ENCODE measurements around the gene ATAT1. TPM values are rescaled to one million over a fixed set of nuclear protein-coding genes. Genes with fewer than 3 reads are reported as not detected.

Gene ATAT1
- 10 to 100 TPM; 26.7 to 31.8 (median 29.2) TPM for polyA plus RNA-seq (ENCODE audit: insufficient read length in 3 of 3)

DNA sequence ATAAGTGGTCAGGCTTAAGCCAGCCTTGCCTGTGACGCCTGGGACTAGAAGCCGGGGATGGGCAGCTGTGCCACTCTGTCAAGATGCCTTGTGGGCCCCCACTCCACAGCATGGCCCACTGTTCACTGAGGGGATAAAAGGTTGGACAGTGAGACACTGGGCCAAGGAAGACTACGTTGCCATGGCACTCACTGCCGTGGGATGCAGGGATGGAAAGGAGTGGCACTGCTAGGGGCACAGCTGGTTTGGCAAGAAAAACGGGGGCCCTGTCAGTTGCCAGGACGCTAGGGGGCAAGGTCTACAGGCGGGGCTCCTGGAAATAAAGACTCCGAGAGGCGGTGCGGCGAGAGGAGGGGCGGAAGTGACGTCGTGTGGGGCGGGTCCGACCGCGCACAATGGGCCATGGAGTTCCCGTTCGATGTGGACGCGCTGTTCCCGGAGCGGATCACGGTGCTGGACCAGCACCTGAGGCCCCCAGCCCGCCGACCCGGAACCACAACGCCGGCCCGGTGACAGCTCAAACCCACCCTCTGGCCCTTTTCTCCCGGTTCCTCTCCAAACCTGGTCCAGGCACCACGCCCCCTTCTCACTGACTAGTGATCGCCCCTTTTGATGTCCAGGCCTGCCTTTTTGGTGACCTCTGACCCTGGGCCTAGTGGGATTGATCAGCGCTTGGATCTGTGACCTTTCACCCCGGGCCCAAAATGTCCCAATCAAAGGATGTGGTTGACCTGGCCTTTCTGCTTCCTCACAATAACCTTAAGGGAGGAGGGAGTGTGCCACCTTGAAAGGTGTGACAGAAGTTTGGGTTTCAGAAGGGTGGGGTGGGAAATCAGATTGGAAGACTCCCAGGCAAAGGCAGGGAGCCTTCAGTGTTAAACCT, at the start of gene ATAT1:
ATAT1 (plus strand) TSS at position 391 of the 883 bp plus-strand sequence.
- no peak for DNase-seq (ENCODE audit: low read depth in 3 of 3, low spot score in 2 of 3)

- no peak for DNase-seq (ENCODE audit: low read depth in 3 of 3, low spot score in 2 of 3)
These were observed 48.6 kb upstream of the ATAT1 start for GRCh38 chr6:30578051-30578450.

GRCh38 chr6:30583921-30584320, 42.8 kb upstream of the ATAT1 start:
- DNase-seq (ENCODE audit: low read depth in 3 of 3, low spot score in 2 of 3): no peak

DNA sequence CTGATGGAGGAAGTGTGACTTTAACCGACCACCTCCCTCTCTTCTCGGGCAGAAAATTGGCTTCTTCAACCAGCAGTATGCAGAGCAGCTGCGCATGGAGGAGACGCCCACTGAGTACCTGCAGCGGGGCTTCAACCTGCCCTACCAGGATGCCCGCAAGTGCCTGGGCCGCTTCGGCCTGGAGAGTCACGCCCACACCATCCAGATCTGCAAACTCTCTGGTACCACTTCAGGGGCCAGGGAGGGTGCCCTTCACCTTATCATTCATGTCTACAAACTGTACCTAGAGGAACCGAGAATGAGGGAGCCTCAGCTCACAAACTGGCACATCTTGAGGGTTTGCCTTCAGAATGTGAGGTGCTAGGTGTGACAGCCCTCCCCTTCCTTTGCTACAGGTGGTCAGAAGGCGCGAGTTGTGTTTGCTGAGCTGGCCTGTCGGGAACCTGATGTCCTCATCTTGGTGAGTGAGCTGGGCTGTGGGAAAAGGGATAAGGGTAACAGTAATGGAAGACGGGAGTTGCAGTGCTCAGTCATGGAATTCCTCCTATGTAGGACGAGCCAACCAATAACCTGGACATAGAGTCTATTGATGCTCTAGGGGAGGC, 36.8 kb upstream of the ATAT1 start:
- no peak for DNase-seq (ENCODE audit: low read depth in 3 of 3, low spot score in 2 of 3)

DNA sequence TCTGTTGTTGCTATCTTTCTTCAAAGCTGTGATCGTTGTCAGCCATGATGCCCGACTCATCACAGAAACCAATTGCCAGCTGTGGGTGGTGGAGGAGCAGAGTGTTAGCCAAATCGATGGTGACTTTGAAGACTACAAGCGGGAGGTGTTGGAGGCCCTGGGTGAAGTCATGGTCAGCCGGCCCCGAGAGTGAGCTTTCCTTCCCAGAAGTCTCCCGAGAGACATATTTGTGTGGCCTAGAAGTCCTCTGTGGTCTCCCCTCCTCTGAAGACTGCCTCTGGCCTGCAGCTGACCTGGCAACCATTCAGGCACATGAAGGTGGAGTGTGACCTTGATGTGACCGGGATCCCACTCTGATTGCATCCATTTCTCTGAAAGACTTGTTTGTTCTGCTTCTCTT, 36.2 kb upstream of the ATAT1 start:
- no peak for DNase-seq (ENCODE audit: low read depth in 3 of 3, low spot score in 2 of 3)

GRCh38 chr6:30591008-30591407, 35.7 kb upstream of the ATAT1 start:
- no peak for DNase-seq (ENCODE audit: low read depth in 3 of 3, low spot score in 2 of 3)

DNA sequence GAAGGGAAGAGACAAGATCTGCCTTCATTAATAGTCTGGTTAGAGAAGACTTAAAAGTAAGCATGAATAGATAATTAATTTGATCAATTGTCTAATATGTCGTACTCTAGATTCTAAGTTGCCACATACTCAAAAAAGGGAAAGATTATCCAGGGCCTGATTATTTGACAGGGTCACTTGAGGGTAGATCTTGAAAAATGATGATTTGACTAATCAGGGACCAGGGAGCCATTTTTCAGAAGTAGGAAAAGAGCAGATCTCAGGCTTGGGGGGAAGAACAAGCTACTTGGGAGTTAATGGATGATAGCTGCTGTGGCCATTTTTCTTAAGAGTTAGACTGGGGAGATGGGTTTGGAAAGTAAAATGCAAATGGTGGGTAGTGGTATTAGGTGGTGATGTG, 34.4 kb upstream of the ATAT1 start:
- DNase-seq (ENCODE audit: low read depth in 3 of 3, low spot score in 2 of 3): no peak

DNA sequence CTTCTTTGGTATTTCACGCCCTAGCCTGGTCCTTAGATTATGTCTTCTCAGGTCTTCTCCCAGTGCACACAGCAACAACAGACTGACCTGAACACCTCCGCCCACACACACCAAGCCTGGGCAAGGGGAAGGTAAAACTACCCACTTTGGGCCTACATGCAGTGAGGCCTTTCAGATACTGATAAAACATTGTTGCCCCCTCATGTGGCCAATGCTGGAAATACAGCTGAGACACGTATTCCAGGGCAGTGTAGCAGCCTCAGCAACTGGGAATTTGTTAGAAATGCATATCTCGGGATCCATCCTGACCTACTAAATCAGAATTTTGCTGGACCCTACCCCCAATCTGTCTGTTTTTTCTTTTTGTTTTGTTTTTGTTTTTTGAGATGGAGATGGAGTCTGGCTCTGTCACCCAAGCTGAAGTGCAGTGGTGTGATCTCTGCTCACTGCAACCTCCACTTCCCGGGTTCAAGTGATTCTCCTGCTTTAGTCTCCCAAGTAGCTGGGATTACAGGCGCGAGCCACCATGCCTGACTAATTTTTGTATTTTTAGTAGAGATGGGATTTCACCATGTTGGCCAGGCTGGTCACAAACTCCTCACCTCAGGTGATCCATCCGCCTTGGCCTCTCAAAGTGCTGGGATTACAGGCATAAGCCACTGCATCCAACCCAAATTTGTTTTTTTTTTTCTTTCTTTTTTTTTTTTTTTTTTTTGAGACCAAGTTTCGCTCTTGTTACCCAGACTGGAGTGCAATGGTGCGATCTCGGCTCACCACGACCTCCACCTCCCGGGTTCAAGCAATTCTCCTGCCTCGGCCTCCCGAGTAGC, 29.1 kb upstream of the ATAT1 start:
- peak in 1 of 3 donors; percentile 70 for DNase-seq (ENCODE audit: low read depth in 3 of 3, low spot score in 2 of 3)

DNA sequence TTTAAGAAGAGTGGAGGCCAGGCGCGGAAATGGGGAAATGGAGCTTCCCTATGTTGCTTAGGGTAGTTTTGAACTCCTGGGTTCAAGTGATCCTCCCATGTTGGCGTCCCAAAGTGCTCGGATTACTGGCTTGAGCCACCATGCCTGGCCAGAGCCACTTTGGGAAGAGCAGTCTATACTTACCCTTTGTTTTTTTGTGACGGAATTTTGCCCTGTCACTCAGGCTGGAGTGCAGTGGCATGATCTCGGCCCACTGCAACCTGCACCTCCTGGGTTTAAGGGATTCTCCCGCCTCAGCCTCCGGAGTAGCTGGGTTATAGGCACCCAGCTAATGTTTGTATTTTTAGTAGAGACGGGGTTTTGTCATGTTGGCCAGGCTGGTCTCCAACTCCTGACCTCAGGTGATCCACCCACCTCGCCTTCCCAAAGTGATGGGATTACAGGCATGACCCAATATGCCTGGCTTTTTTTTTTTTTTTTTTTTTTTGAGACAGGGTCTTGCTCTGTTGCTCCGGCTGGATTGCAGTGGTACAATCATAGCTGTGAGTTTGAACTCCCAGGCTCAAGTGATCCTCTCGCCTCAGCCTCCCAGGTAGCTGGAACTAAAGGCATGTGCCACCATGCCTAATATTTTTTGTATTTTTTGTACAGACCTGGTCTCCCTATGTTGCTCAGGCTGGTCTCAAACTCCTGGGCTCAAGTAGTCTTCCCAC, 27.6 kb upstream of the ATAT1 start:
- no peak for DNase-seq (ENCODE audit: low read depth in 3 of 3, low spot score in 2 of 3)

- no peak for DNase-seq (ENCODE audit: low read depth in 3 of 3, low spot score in 2 of 3)
These were observed 26.9 kb upstream of the ATAT1 start for GRCh38 chr6:30599625-30600324.

GRCh38 chr6:30600451-30600961, 26.2 kb upstream of the ATAT1 start:
- no peak for DNase-seq (ENCODE audit: low read depth in 3 of 3, low spot score in 2 of 3)

GRCh38 chr6:30601436-30601814, 25.2 kb upstream of the ATAT1 start:
- DNase-seq (ENCODE audit: low read depth in 3 of 3, low spot score in 2 of 3): no peak

DNA sequence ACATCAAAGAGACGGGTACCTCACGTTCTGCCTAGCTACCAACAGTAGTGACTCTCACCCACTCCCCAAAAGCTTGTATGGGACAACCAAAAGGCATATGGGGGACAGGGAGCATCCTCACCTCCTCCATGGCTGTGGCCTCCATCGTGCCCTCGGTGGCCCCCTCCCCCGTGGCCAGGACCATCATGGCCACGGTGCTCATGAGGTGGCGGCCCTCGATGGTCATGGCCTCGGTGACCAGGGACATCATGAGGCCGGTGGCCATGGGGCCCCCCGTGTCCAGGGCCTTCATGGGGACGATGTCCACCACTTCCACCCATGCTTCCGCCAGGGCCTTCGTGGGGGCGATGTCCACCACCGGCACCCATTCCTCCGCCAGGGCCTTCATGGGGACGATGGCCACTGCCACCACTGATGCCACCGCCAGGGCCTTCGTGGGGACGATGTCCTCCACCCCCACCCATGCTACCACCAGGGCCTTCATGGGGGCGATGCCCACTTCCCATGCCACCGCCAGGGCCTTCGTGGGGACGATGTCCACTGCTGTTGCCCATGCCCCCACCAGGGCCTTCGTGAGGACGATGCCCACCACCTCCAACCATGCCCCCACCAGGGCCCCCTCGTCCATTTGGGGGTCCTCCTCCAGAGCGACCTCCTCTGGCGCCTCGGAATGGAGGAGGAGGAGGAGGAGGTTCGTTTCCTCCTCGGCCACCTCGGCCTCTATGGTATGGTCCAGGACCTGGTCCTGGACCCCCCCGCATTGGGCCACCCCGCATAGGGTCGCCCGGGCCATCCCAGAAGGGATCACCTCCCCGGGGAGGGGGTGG, 24.6 kb upstream of the ATAT1 start:
- no peak for DNase-seq (ENCODE audit: low read depth in 3 of 3, low spot score in 2 of 3)

DNA sequence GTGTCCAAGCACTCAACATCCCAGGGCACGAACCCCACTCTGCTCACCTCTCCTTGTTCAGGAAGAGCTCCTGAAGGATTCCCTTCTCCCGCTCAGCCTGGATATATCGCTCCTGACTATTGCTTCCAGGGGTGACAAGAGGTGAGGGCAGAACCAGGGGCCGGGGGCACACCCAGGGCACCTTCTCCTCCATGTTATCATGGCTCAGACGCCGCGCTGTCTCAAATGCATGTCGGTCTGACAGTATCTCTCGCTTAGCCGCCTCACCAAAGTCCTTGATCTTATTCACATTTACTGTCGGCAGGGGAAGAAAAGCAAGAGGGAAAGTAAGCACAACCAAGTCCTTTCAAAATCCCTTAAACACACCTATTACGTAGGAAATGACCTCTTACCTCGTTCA, 22.7 kb upstream of the ATAT1 start:
- DNase-seq (ENCODE audit: low read depth in 3 of 3, low spot score in 2 of 3): no peak

- DNase-seq (ENCODE audit: low read depth in 3 of 3, low spot score in 2 of 3): no peak
These were observed 16.6 kb upstream of the ATAT1 start for GRCh38 chr6:30610065-30610464.

DNA sequence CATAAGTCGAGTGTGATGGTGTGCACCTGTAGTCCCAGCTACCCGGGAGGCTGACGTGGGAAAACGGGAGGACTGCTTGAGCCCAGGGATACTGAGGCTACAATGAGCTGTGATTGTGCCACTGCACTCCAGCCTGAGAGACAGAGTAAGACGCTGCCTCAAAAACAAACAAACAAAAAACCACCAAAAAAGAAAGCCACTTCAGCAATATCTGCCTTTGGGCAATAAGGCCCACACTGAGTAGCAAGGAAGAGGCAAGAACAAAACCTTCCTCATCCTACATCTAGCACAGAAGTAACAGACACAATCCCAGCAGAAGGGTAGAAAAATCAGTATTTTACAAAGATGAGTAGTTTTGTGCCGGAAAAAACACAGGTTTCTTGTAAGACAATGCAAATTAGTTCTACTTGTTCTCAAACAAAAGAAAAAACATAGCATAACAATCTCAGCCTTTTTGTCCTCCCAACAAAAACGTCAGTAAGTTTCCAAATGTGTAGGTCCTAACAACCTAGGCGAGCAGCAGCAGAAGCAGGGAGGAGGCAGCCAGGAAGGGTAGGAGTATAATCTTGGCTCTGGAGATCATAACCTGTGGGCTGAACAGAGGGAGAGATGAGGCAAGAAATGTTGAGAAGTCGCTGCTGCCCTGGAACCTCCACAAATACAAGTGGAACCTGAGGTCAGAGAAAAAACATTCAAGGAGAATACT, 15.4 kb upstream of the ATAT1 start:
- DNase-seq (ENCODE audit: low read depth in 3 of 3, low spot score in 2 of 3): no peak

DNA sequence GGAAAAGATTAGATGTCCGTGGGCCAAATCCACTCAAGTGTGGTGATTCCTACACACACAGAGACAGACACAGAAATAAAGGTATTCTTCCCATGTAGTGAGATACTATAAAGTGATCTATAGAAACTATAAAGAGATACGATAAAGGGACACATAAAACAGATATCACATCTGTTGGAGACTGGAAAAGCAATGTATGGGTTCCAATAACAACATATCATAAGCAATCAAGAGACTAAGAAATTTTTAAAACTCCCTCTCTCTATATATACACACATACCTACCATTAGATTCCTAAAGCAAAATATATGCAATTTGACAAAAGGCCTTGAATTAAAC, 14.8 kb upstream of the ATAT1 start:
- no peak for DNase-seq (ENCODE audit: low read depth in 3 of 3, low spot score in 2 of 3)

DNA sequence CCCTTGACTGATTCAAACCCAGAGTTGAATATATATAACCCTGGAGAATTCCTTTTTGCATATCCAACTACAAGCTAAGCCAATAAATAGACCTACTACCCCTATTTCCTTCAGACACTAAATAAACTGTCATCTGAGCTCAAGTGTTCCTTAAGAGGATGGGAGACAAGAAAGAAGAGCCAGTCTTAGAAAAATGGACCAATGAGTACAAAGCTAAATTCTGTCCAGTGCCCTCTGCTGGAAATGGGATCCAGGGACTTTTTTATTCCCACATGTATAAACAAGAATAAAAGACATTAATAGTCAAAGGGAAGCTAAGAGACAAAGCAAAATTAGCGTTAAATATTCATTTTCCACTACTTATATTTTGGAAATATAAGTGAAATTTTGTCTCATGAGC, 14.5 kb upstream of the ATAT1 start:
- DNase-seq (ENCODE audit: low read depth in 3 of 3, low spot score in 2 of 3): no peak
